ENCODE measurements around the gene NEMP2.
"Not testable (repeated sequence)": the region's sequence is repeated elsewhere in the genome, so short reads cannot be mapped to it uniquely, and the experiment has no call there.

The NEMP2 gene

DNA sequence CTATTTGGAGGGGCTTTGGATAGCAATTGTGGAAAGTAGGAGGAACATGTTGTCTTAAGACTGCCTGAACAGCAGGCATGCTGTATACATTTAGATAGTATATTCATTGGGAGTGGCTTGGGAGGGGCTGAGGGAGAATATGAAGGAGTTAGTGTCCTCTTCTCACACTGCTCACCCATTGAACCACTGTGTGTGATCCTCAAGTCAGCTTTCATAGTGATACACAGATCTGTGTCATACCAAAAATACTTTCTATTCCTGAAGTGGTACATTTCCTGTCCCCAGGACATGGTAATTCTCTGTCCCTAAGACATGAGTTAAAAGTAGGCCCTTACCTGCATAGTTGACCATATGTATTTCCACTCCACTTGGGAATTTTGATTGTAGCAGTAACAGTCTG lies 9.6 kb downstream of the NEMP2 start:
- DNase-seq, result no peak

DNA sequence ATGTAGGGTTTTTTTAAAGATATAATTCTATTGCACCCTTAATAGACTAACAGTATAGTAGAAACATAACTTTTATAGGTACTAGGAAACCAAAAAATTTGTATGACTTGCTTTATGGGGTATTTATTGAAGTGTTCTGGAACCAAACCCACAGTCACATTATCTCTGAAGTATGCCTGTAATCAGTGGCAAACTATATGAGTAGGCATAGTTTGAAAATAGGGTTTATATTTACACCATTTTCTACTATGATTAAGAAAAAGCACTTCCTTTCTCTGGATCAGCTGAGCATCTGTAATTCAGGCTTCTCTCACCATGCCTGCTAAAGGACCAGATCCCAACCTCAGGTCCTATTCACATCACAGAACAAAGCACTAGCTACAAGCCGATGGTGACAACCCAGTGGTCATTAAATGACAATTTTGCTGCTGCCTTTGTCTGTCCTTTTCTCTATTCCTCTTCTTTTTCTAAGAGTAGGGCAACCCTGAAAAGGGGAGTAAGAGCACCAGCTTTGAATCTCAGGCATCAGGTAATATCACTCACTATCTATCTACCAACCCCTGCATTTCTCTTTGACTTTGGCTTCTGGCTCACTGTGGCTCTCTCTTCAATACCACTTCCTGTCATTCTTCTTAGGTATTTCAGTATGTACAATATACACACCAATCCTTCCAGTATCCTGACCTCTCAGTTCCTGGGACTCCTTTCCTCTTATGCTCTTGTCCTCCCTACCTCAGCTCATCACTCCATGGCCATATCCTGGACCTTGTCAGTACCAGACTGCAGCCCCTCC lies 14.4 kb downstream of the NEMP2 start:
- no peak for DNase-seq

DNA sequence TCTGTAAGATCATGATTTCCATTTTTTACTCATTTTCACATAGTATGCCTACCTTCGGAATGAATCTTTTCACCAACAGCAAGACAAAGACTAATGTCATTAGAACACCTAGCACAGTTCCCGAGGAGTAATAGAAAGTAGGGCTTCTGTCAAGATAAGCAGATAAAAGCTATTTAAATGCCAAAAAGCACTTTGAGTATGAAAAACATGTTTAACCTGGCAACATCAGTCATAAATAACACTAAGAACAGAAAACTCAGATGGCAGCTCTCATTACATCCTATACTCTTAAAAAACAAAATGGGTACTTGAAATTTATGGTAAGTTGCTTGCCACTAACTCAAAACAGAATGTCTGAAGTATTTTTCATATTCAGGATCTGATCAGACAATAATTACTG lies 17.1 kb downstream of the NEMP2 start:
- no peak for DNase-seq

DNA sequence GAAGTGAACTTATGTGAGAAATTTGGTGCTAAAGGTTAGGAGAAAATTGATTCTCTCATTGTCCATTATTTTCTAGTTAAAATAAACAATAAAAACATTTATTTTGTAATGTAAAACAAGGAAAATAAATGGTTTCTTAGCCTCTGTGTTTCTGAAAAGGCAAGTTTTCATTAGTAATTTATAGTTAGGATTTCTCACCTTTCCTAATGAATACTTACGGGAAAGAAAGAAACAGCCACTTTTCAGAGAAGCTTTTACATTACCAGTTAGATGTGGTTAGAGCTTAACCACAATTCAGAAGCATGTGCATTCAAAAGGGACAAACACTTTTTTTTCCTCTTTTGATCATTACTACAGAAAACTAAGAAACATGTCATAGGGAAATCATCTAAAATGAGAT lies 18.8 kb downstream of the NEMP2 start:
- DNase-seq, result no peak

DNA sequence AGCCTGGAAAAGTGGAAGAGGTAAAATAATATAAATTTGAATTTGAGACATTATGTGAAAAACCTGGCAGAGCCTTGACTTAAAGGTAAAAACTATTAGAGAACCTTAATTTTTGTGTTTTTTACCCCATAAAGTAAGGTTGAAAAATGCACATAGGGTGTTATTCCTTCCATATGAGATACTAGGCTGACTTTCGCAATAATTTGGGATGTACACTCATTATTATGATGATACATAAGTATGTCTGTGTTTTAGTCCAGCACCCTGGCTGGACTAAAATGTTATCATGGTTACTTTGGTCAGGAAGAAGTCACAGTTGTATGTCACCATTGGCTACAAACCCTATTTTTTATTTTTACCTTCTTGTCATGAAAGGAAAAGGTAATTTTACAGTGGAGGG lies 19.8 kb downstream of the NEMP2 start:
- DNase-seq, result no peak

DNA sequence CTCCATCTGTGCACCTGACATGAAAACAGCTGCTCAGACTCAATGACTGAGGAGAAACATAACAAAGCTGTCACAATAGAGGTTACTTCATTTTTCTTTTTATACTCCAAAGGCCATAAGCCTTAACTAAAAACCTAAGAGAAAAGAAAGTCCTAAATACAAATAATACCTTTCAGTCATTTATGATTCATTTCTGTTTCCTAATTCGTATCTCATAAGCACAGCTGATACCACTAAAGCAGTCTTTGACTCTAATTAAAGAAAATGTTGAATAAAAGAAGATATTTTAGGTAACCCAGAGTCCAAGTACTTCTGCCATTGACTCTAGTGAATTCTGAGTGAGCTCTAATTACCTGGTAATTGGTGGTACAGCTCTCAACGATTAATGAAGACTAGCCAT lies 20.6 kb downstream of the NEMP2 start:
- DNase-seq, result no peak

DNA sequence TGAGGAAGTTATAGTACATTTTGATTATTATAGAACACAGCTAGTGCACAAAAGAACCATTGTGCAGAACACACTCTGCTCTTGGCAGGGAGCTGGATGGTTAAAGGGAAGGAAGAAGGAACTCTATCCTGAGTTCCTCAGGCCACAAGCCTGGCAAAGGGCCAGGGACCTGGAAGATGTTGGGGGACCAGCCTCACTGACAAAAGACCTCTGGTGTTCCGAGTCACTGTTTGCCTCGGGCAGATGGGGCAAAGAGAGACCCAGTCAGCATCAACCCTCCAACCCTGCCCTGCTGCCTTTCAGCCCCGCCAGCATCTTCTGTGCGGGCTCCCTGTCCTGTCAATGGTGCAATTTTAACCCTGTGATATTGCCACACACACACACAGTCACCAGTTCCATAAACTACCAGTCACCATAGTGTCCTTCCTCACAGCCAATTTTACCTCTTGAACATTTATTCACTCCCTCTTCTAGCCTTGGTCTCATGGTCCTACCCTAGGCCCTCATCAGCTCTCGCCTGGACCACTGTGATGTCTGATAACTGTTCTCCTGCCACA lies 21.9 kb downstream of the NEMP2 start:
- DNase-seq, result no peak

DNA sequence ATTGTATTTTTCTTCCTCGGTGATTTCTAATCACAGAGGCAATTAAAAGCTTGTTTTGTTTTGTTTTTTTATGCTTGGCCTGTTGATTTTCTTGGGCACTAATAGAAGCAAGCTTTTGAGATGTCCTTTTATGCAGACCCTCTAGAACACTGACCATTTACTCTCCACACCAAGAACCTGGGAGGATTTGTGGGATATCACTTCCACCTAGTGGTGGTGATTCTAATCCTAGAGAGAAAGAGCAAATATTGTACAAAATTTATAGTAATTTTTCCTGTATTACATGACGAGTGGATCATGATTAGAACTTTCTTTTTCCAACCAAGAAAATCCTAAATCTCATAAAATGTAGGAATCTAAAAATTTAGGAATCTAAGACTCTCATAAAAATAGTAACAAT lies 23.4 kb downstream of the NEMP2 start:
- no peak for DNase-seq

DNA sequence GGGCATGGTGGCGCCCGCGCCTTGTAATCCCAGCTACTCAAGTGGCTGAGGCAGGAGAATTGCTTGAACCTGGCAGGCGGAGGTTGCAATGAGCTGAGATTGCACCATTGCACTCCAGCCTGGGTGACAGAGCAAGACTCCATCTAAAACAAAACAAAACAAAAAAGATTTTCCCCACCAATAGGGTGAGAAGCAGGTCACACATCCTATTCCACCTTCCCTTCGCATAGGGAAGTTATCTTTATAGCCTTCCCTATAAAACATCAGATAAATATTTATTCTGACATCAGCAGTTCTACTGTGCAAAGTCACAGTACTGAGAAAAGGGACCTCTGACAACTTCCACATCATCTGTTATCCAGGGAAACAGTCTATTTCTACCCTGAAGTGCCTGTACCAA lies 24.6 kb downstream of the NEMP2 start:
- DNase-seq, result not testable (repeated sequence)

DNA sequence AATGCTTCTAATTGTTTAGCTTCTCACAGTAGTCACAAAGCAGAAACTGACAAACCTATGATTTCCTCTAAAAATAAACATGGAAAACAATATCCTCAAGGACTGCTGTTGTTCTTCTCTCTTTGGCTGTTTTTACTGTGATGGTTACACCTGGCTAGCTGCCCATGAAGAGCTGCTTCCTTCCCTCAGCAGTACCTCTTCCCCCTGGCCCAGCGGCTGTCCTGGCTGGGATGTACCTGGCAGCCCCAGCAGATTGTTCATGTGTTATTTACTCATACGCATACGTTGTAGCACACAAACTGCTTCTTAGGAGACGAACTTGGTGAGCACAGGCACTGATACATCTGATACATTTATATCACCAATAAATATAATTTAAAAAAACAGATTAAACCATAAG lies 27.4 kb downstream of the NEMP2 start:
- no peak for DNase-seq

DNA sequence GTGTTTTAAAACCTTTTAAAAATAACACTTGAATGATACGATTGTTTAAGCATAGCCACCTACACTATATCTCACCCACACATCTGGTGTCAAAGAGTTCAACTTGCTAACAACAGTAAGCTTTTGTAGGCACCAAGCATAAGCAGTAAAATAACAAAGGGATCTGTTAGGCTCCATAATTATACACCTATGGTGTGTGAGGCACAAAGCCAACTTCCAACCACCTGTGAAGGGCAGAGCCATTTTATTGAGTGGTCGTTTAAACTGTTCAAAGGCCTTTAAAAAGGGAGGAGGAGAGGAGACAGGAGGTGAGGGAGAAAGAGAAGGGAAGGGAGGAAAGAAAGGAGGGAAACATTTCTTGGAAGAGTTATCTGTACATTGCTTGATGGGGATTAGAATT lies 27.9 kb downstream of the NEMP2 start:
- no peak for DNase-seq

DNA sequence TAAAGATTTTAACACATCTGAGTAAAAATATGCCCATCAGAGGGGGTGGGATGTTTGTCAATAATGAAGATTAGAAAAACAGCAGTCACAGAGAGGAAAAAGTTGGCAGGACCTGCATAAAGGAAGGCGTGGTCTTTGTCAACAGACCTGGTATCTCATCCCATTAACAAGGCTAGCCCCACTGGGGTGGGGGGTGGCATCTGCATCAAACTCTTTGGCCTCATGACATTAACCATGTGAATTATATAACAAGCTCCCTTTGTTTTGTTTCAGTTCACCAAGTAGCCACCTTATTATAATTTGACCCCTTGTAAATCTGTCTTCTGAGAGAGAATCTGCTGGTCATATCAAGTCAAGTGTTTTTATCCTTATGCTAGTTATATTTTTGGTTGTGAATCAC lies 28.8 kb downstream of the NEMP2 start:
- DNase-seq, result no peak

DNA sequence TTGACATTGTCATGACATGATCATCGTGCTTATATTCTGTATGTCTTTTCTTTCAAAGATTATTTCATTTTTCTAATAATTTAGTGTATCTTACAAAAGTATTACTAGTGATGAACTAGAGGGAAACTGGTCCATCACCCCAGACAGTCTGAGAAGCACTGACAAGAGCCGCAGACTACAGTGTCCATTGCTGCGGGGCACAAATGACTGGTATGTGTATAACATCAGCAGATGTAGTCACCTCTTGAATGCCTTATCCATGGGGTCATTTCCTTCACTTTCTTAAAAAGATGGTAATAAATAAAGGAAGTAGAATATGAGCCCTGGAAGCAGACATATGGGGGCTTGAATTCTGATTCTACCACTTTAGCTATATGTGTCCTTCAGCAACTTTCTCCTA lies 29.6 kb downstream of the NEMP2 start:
- DNase-seq, result no peak

DNA sequence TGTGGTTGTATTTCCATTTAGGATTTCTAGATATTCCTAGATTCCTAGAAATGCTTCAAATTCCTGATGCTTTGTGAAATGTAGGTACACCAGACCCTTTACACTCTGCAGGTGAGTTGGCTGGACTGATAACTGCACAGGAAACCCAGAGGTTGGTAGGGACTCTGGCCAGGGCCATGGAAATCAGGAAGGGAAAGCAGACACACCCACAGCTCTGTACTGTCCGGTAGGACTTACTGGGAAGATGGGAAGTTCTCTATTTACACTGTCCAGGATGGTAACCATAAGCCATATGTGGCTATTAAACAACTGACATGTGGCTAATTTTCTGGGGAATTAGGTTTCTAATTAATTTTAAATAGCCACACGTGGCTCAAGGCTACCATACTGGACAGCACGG lies 31.4 kb downstream of the NEMP2 start:
- DNase-seq, result no peak

DNA sequence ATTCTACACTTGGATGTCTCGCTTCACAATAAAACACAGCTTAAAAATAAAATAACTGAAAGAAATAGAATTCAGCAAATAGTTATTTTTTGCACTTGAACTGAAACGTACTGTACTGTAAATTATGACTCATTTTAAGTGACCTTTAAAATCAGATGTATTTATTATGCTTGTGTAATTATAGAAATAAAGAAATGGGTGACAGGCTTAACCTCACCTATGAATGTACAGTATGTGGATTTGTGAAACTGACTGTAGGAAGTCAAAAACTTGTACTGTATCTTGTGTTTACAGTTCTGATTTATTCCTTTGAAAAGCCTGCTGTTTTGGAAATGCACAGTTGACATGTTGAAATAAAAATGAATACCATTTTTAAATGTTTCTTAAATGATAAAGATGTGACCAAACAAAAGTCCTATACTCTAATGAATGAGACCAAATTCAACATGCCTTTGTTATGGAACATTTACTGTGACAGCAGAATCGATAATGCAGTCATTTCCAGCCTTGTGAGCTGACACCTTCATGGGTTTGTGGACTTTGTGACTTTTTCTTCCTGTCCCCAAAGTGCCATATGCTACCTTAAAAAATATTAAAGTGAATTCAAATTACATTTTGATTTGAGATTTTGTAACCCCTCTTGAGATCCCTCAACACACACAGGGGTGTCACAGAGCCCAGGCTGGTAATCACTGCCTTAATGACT lies 32.7 kb downstream of the NEMP2 start:
- DNase-seq, result no peak

DNA sequence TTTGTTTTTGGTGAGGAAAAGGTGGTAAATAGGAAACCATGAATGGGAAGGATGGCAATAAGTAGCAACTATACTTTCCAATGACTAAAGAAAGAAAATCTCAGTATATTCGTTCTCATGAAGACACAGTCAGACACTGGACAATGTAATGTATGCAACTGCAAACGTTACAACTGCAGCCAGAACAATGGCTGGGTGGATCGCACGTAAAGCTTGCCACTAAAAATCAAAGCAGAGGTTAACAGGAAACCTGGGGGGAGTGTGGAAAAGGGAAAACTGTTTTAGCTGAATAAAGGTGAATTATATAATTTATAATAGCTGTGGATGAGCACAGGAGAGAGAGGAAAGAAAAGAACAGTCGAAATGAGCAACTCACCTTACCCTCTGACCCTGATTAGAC lies 33.3 kb downstream of the NEMP2 start:
- DNase-seq, result no peak

DNA sequence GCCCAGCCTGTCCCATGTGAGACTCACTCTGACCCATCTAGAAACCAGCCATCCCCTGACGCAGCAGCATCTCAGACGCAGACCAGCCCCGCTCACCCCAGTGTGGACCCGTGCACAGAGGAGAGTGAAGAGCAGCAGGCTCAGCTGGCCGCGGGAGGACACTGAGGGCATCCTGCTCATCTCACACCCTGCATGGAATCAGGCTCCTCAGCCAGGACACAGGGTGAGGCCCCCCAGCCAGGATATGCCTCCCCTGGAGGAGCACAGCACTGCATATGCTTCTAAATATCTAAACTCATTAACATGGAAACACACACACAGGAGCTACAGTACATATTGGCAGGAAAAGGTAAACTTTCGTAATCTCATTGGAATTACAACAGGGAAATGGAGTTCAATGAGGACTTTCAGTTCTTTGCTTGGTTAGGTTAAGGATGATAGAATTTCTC lies 34.4 kb downstream of the NEMP2 start:
- no peak for DNase-seq

DNA sequence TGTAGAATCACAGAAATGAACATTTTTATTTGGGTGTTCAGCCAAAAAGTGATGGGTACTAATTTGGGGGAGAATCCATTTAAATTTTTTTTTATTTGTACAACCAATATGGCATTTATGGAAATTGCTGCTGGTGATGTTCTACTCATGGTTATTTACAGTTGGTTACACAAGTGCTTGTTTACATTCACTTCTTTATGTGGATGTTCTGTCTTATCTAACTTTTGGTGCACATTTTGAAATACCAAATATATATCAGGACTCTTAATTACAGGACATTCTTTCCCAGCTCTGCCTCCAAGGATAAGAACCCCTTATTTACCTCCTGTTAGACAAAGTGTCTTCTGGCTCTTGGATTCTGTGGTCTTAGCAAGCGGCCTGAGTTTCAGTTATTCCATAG lies 35.2 kb downstream of the NEMP2 start:
- DNase-seq, result no peak

DNA sequence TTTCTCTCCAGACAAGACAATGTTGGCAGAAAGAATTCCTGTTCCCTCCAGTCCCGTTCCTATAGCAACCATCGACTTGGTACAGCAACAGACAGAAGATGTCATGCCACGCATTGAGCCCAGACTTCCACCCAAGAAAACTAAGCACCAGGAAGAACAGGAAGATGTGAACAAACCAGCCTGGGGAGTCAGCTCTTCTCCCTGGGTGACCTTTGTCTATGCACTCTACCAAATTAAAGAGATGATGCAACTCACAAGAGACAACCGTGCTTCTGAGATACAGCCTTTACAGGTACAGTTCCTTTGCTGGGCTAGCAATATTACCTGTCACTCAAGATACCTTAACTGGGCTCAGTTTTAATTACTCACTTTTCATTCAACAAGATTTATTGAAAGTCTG lies 37.1 kb downstream of the NEMP2 start:
- no peak for DNase-seq

DNA sequence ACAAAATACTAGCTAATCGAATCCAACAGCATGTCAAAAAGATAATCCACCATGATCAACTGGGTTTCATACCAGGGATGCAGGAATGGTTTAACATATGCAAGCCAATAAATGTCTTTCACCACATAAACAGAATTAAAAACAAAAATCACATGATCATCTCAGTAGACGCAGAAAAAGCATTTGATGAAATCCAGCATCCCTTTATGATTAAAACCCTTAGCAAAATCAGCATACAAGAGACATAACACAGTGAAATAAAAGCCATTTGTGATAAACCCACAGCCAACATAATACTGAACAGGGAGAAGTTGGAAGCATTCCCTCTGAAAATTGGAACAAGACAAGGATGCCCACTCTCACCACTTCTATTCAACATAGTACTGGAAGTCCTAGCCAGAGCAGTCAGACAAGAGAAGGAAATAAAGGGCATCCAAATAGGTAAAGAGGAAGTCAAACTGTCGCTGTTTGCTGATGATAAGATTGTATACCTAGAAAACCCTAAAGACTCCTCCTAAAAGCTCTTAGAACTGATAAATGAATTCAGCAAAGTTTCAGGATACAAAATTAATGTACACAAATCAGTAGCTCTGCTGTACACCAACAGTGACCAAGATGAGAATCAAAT lies 39.8 kb downstream of the NEMP2 start:
- not testable (repeated sequence) for DNase-seq

DNA sequence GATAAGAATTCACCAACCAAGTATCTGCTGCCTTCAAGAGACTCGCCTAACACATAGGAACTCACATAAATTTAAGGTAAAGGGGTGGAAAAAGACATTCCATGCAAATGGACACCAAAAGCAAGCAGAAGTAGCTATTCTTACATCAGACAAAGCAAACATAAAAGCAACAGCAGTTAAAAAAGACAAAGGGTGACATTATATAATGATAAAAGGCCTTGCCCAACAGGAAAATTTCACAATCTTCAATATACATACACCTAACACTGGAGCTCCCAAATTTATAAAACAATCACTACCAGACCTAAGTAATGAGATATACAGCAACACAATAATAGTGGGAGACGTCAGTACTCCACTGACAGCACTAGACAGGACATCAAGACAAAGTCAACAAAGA lies 41.4 kb downstream of the NEMP2 start:
- DNase-seq, result no peak

DNA sequence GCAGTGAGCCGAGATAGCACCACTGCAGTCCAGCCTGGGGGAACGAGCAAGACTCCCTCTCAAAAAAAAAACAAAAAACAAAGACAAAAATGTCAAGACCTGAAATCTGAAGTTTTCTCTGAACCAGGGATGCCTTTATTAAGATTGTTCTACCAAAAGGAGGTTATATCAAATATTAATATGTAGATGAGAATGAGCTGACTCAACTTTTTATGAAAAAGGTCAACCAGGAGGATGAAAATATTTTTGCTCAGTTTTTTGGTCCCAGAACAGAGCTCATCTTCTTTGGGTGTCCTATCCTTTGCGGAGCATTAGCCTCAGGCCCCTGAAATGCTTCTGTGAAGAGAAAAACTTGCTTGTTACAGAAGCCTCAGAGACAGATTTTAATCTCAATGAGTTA lies 44.0 kb downstream of the NEMP2 start:
- no peak for DNase-seq

DNA sequence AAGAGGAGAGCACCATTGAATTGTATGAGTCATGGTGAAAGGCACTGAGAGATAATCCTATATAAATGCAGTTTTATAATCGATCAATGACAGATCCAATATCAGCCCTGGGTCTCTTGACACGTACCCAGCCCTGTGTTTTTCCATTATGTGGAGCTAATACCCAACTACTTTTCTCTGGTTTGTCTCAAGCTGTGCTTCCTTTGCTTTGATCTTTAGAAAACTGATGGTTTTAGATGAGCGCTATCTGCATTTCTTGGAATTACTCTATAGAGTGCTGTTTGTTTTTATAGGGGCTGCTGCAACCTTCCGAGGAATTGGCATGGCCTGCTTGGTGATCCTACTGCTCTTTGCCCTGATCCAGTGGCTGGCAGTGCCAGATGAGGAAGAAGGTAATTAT lies 45.0 kb downstream of the NEMP2 start:
- DNase-seq, result no peak

Data from stimulated activated CD4-positive, alpha-beta T cell treated with anti-CD3 and anti-CD28 coated beads, Interleukin-4, amount 100 ng/mL, for 24 hours (primary cell).